ENCODE measurements around the gene LSM14A. TPM values are rescaled to one million over a fixed set of nuclear protein-coding genes. Genes with fewer than 3 reads are reported as not detected.

LSM14A gene
- total RNA-seq (ENCODE audit: unreplicated experiment), result 89.5 TPM
- long read RNA-seq, transcript LSM14A-203 (10 exons, 3,596 nt), result major isoform, 6 of 16 reads
- long read RNA-seq, partial matches to known transcripts, result 5 of 16 reads
- long read RNA-seq, other reads (novel, unspliced or antisense), result 2 of 16 reads

GRCh38 chr19:34171877-34172660, at the start of gene LSM14A:
TSS of gene LSM14A (plus strand) at chr19:34172504. CDS start at chr19:34172643, 139 bp downstream.
- DNase-seq, result peak; percentile 96
- H3K4me3 Mint-ChIP-seq (ENCODE audit: unreplicated experiment), result peak within 1 kb of the TSS; percentile 92
- TF ChIP-seq CTCF (IDR thresholded peaks at IDR 0.05; ENCODE audit: partially characterized antibody, unreplicated experiment), result no peak
- H3K36me3 Mint-ChIP-seq (ENCODE audit: unreplicated experiment), result no peaks in the 10 kb centered on the region
- H3K27me3 Mint-ChIP-seq (ENCODE audit: unreplicated experiment), result peaks cover 11% of the 10 kb centered on the region
- peaks cover 11% of the 10 kb centered on the region for H3K9me3 Mint-ChIP-seq (ENCODE audit: unreplicated experiment)
- peak within 1 kb of the TSS; percentile 98 for H3K27ac Mint-ChIP-seq (ENCODE audit: unreplicated experiment)
- peaks cover 20% of the 10 kb centered on the region for H3K4me1 Mint-ChIP-seq (ENCODE audit: low read depth, unreplicated experiment)

- Mint-ChIP-seq H3K9me3 (ENCODE audit: unreplicated experiment) (peaks cover 6% of the 10 kb centered on the region), H3K4me1 (ENCODE audit: low read depth, unreplicated experiment) (peaks cover 9% of the 10 kb centered on the region), H3K4me3 (ENCODE audit: unreplicated experiment) (no peak overlapping the region), H3K27me3 (ENCODE audit: unreplicated experiment) (no peaks in the 10 kb centered on the region), H3K36me3 (ENCODE audit: unreplicated experiment) (no peaks in the 10 kb centered on the region), H3K27ac (ENCODE audit: unreplicated experiment) (no peak overlapping the region)
- peak; percentile 25 for DNase-seq
- TF ChIP-seq CTCF (IDR thresholded peaks at IDR 0.05; ENCODE audit: partially characterized antibody, unreplicated experiment), result no peak
Measured at GRCh38 chr19:34124828-34125227, 47.5 kb upstream of the LSM14A start.

GRCh38 chr19:34126966-34127365, 45.3 kb upstream of the LSM14A start:
- no peak overlapping the region for H3K4me3 Mint-ChIP-seq (ENCODE audit: unreplicated experiment)
- TF ChIP-seq CTCF (IDR thresholded peaks at IDR 0.05; ENCODE audit: partially characterized antibody, unreplicated experiment), result no peak
- peaks cover 6% of the 10 kb centered on the region for H3K9me3 Mint-ChIP-seq (ENCODE audit: unreplicated experiment)
- no peak overlapping the region for H3K27ac Mint-ChIP-seq (ENCODE audit: unreplicated experiment)
- DNase-seq, result peak; percentile 36
- peaks cover 9% of the 10 kb centered on the region for H3K4me1 Mint-ChIP-seq (ENCODE audit: low read depth, unreplicated experiment)
- no peaks in the 10 kb centered on the region for H3K36me3 Mint-ChIP-seq (ENCODE audit: unreplicated experiment)
- H3K27me3 Mint-ChIP-seq (ENCODE audit: unreplicated experiment), result no peaks in the 10 kb centered on the region

GRCh38 chr19:34127684-34128189, 44.6 kb upstream of the LSM14A start:
- peaks cover 5% of the 10 kb centered on the region for H3K9me3 Mint-ChIP-seq (ENCODE audit: unreplicated experiment)
- peaks cover 9% of the 10 kb centered on the region for H3K4me1 Mint-ChIP-seq (ENCODE audit: low read depth, unreplicated experiment)
- no peak for DNase-seq
- H3K27me3 Mint-ChIP-seq (ENCODE audit: unreplicated experiment), result no peaks in the 10 kb centered on the region
- TF ChIP-seq CTCF (IDR thresholded peaks at IDR 0.05; ENCODE audit: partially characterized antibody, unreplicated experiment), result no peak
- no peaks in the 10 kb centered on the region for H3K36me3 Mint-ChIP-seq (ENCODE audit: unreplicated experiment)
- no peak overlapping the region for H3K27ac Mint-ChIP-seq (ENCODE audit: unreplicated experiment)
- no peak overlapping the region for H3K4me3 Mint-ChIP-seq (ENCODE audit: unreplicated experiment)

Measured in glutamatergic neuron (in vitro differentiated cells).